ENCODE results near the gene ILRUN. TPM values are rescaled to one million over a fixed set of nuclear protein-coding genes. Genes with fewer than 3 reads are reported as not detected.
"Not testable (repeated sequence)": the region's sequence is repeated elsewhere in the genome, so short reads cannot be mapped to it uniquely, and the experiment has no call there.

Gene ILRUN
- total RNA-seq, 1 donor from 2014 or later, result 62.1 TPM

DNA sequence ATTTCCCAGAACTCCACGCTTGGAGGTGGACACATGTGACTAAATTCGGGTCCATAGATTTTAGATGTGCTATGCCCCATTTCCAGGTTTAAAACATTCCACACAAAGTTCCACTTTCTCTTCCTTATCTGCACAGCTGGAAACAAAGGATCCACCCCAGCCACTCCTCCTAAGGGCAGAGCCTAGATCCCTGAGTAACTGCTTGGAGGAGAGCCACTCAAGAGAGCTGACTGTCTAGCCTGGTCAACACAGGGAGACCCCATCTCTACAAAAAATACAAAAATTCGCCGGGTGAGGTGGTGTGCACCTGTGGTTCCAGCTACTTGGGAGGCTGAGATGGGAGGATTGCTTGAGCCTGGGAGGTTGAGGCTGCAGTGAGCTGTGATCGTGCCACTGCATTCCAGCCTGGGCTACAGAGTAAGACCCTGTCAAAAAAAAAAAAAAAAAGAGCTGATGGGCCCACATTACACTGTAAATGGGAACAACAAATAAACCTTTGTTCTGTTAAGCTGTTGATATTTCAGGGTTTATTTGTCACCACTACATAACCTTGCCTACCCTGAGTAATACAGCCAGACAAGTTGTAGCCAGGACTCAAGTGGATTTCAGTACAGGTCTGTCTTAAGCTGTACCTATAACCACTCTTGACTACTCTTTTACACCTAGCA, 35.0 kb upstream of the ILRUN start:
- TF ChIP-seq CTCF (IDR thresholded peaks at IDR 0.05; ENCODE audit: insufficient read depth, low read length, severe bottlenecking), result no peak
- DNase-seq (ENCODE audit: low read depth) (no peak), FAIRE-seq (no peak)
- Histone ChIP-seq H3K4me3 (ENCODE audit: low read depth, low read length) (no peak overlapping the region), H3K27me3 (ENCODE audit: control insufficient read depth, insufficient read depth, low read length) (no peaks in the 10 kb centered on the region), H3K36me3 (ENCODE audit: control insufficient read depth, insufficient read depth, low read length) (no peaks in the 10 kb centered on the region)

DNA sequence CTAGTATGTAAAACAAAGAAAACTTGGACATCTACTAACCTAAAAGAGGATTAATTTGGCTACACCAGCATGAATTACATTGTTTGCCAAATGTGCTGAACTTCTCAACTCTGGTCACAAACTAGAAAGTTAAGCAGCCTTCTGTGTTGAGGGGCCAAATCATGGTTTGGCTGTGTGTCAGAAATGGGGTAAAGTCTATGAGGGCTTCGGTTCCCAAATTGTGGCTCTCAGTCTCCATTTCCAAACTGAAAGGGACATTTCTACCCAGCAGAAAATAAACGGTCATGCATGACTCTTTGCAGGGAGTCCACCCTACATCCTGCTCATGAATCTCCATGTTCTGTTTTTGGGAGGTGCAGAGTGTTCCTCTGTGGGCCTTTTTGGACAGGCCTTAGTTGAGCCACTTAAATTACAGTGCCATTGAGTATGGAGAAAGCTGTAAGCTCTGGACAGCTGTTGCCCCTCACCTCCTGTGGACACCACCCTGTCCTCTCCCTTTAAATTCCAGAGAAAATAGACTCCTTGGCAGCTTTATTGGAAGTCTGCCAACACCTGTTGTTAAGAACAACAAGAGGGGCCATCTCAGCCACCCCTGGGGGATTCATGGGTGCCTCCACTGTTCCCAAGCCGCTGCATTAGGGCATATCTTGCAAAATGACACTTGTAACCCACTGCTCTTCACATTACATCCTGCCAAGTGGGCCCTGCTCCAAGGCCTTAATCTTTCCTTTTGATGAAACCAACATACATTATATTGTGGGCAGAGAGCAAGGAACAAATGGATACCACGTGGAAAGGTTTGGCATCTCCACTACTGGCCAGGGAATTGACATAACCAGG, 33.3 kb upstream of the ILRUN start:
- Histone ChIP-seq H3K4me3 (ENCODE audit: low read depth, low read length) (no peak overlapping the region), H3K36me3 (ENCODE audit: control insufficient read depth, insufficient read depth, low read length) (no peaks in the 10 kb centered on the region), H3K27me3 (ENCODE audit: control insufficient read depth, insufficient read depth, low read length) (no peaks in the 10 kb centered on the region)
- DNase-seq (ENCODE audit: low read depth) (no peak), FAIRE-seq (no peak)
- TF ChIP-seq CTCF (IDR thresholded peaks at IDR 0.05; ENCODE audit: insufficient read depth, low read length, severe bottlenecking), result no peak

- Histone ChIP-seq H3K27me3 (ENCODE audit: control insufficient read depth, insufficient read depth, low read length) (no peaks in the 10 kb centered on the region), H3K4me3 (ENCODE audit: low read depth, low read length) (no peak overlapping the region), H3K36me3 (ENCODE audit: control insufficient read depth, insufficient read depth, low read length) (no peaks in the 10 kb centered on the region)
- no peak for FAIRE-seq
- no peak for TF ChIP-seq CTCF (IDR thresholded peaks at IDR 0.05; ENCODE audit: insufficient read depth, low read length, severe bottlenecking)
- no peak for DNase-seq (ENCODE audit: low read depth)
Observed at GRCh38 chr6:34726055-34726454, 29.5 kb upstream of the ILRUN start.

DNA sequence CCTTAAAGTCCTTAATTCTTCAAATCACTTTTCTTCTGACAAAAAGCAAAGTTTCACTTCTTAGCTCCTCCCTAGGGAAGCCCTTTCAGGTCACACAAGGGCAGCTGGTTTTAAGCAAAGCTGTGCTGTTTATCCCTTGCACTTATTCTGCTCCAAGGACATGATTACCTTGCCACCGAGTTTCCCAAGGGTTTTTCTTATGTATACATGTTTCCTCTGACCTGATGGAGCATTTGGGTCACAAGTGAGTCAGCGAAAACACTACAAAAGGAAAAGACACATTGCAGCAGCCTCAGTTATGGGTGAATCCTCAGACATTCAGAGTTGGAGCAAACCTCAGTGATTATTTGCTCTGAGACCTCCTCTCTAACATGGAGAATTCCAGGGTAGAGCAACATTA, 26.6 kb upstream of the ILRUN start:
- FAIRE-seq (no peak), DNase-seq (ENCODE audit: low read depth) (peak; percentile 26)
- Histone ChIP-seq H3K4me3 (ENCODE audit: low read depth, low read length) (no peak overlapping the region), H3K36me3 (ENCODE audit: control insufficient read depth, insufficient read depth, low read length) (no peaks in the 10 kb centered on the region), H3K27me3 (ENCODE audit: control insufficient read depth, insufficient read depth, low read length) (no peaks in the 10 kb centered on the region)
- TF ChIP-seq CTCF (IDR thresholded peaks at IDR 0.05; ENCODE audit: insufficient read depth, low read length, severe bottlenecking), result no peak

DNA sequence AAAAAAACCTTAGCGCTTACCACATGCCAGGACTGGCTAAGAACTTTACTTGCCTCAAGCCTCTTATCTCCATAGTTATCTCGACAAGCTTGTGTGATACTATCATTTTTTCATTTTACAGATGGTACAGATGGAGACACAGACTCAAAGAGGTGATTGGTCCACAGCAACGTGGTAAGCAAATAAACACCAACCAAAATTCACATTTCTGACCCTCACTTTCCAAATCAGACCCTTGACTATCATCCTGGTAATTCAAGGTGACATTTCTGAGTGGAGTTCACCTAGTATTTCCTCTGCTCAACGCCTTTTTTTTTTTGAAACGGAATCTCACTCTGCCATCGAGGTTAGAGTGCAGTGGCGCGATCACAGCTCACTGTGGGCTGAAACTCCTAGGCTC, 25.9 kb upstream of the ILRUN start:
- H3K4me3 ChIP-seq (ENCODE audit: low read depth, low read length), result no peak overlapping the region
- FAIRE-seq (no peak), DNase-seq (ENCODE audit: low read depth) (no peak)
- H3K27me3 ChIP-seq (ENCODE audit: control insufficient read depth, insufficient read depth, low read length), result no peaks in the 10 kb centered on the region
- no peaks in the 10 kb centered on the region for H3K36me3 ChIP-seq (ENCODE audit: control insufficient read depth, insufficient read depth, low read length)
- no peak for TF ChIP-seq CTCF (IDR thresholded peaks at IDR 0.05; ENCODE audit: insufficient read depth, low read length, severe bottlenecking)

- not testable (repeated sequence) for H3K27me3 ChIP-seq (ENCODE audit: control insufficient read depth, insufficient read depth, low read length); H3K36me3 ChIP-seq (ENCODE audit: control insufficient read depth, insufficient read depth, low read length); H3K4me3 ChIP-seq (ENCODE audit: low read depth, low read length); DNase-seq (ENCODE audit: low read depth); FAIRE-seq
Observed at GRCh38 chr6:34720160-34720559, 23.6 kb upstream of the ILRUN start.

GRCh38 chr6:34719646-34720045, 23.1 kb upstream of the ILRUN start:
- H3K36me3 ChIP-seq (ENCODE audit: control insufficient read depth, insufficient read depth, low read length); DNase-seq (ENCODE audit: low read depth); FAIRE-seq; H3K4me3 ChIP-seq (ENCODE audit: low read depth, low read length); H3K27me3 ChIP-seq (ENCODE audit: control insufficient read depth, insufficient read depth, low read length): not testable (repeated sequence)

All from bronchial epithelial cell (primary cell).